Measurements from ENCODE around the gene TMEM273.

The TMEM273 gene

DNA sequence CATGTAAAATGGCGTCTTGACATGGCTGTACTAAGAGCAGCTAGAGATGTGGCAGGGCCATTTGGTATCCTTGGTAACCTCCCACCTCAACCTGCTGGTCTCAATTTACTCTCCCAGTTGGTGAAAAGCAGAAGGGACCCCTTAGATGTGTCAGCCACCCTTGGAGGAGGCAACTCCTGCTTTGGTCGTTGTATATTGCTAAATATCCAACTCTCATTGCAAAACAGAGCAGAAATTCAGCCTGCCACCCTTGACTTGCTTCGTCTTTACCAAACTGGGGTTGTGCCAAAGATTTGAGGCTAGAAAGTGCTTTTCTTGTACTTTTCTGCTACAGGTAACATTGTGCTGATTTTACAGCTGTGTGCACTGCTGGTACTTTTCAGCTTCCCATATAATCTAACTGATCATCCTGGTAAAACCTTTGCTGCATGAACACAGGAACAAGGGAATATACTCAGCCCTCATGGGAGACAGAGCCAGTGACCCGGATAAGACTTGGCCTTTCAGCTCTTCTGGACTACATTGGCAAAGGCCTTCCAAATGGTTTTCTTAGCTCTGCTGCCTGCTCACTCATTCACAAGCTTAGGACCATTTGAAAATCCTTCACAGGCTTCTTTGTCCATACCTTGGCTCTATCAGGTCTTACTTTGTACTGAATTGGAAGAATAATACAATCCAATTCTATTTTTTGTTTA is 70.7 kb downstream of the TMEM273 start:
- Histone ChIP-seq H3K27ac (ENCODE audit: low read length) (no peak overlapping the region), H3K9me3 (ENCODE audit: control insufficient read depth in 1 of 2, low read length in 2 of 2) (no peaks in the 10 kb centered on the region), H3K27me3 (ENCODE audit: low read depth, low read length) (no peaks in the 10 kb centered on the region), H3K4me3 (ENCODE audit: low read depth in 1 of 2, low read length in 2 of 2) (no peak overlapping the region), H3K36me3 (ENCODE audit: control insufficient read depth in 1 of 2, insufficient read depth in 2 of 2, low read length in 2 of 2) (no peaks in the 10 kb centered on the region), H3K4me1 (ENCODE audit: control insufficient read depth in 1 of 2, insufficient read depth in 2 of 2, low read length in 2 of 2) (peaks cover 0 to 11% of the 10 kb centered on the region in 2 donors)

- Histone ChIP-seq H3K4me3 (ENCODE audit: low read depth in 1 of 2, low read length in 2 of 2) (no peak overlapping the region), H3K4me1 (ENCODE audit: control insufficient read depth in 1 of 2, insufficient read depth in 2 of 2, low read length in 2 of 2) (peaks cover 0 to 11% of the 10 kb centered on the region in 2 donors), H3K27me3 (ENCODE audit: low read depth, low read length) (no peaks in the 10 kb centered on the region), H3K9me3 (ENCODE audit: control insufficient read depth in 1 of 2, low read length in 2 of 2) (no peaks in the 10 kb centered on the region), H3K36me3 (ENCODE audit: control insufficient read depth in 1 of 2, insufficient read depth in 2 of 2, low read length in 2 of 2) (no peaks in the 10 kb centered on the region), H3K27ac (ENCODE audit: low read length) (no peak overlapping the region)
Observed at GRCh38 chr10:49116509-49117375, 71.4 kb downstream of the TMEM273 start.

DNA sequence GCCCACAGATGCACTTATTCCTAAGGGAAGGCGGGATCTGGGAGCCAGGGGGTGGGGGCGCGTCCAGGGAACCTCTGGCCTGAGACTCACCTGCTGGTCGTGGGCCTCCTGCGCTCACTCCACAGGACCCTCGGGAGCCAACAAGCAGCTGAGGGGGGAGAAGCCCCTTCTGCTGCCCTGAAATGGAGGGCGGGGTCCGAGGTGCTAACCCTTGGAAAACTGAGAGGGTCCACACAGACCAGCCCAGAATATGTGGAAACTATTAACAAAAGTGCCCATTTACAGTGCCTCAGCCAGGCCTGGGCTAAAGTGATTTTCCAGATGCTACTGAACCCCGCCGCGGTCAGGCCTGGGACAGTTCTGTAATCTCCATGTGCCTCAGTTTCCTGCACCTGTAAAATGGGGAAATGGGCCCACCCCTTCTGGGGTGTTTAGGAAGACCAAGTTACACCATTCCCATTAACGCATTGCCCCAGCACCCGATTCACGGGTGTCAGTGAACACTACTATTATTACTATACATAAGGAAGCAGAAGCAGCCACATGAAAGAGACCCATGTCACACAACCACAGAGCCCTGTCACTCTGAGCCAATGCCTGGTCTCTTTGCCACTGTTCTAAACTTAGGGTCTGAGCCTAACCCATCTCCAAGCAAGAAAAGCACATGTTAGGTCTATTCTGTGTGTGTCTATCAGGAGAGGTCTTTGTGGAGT is 72.2 kb downstream of the TMEM273 start:
- peaks cover 0 to 11% of the 10 kb centered on the region in 2 donors for H3K4me1 ChIP-seq (ENCODE audit: control insufficient read depth in 1 of 2, insufficient read depth in 2 of 2, low read length in 2 of 2)
- H3K9me3 ChIP-seq (ENCODE audit: control insufficient read depth in 1 of 2, low read length in 2 of 2) = no peaks in the 10 kb centered on the region
- peak overlapping the region in 1 of 2 donors; percentile 42 for H3K4me3 ChIP-seq (ENCODE audit: low read depth in 1 of 2, low read length in 2 of 2)
- H3K27ac ChIP-seq (ENCODE audit: low read length) = no peak overlapping the region
- no peaks in the 10 kb centered on the region for H3K27me3 ChIP-seq (ENCODE audit: low read depth, low read length)
- H3K36me3 ChIP-seq (ENCODE audit: control insufficient read depth in 1 of 2, insufficient read depth in 2 of 2, low read length in 2 of 2) = no peaks in the 10 kb centered on the region

DNA sequence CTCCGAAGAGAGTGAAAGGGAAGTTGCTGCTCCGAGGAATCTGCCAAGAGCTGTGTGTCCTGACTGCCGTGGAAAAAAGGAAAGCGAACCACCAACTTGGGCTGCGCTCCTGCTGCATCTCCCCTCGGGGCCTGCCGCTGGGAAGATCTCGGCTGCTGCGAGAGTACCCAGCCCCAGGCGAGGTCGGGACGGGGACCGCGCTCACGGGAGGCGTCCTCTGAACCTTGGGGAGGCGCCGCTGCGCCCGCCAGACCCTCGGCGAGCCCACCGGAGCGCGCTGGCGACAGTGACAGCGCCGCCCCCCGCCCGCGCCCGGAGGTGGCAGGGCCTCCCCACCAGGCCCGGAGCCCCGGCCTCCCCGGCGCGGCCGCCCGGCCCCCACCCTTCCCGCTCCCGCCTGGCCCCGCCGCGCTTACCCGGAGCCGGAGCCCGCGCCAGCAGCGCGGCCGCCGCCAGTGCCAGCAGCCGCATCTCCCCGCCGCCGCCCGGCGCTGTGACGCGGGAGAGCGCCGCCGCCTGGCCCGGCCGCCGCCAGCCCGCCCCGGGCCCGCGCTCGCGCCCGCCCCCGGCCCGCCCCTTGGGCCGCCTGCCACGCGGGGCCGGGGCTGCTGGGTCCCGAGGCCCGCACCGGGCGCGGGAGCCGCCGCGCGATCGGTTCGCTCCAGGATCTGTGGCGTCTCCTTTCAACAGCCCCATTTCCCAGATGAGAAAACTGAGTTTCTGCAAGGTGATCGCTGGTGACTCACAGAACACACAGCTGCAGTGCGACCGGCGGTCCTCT is 73.0 kb downstream of the TMEM273 start, which contains the start of gene VSTM4:
VSTM4 (minus strand) TSS at position 508 of the 781 bp plus-strand sequence; CDS start at position 471, 37 bp downstream.
- H3K9me3 ChIP-seq (ENCODE audit: control insufficient read depth in 1 of 2, low read length in 2 of 2) = no peaks in the 10 kb centered on the region

DNA sequence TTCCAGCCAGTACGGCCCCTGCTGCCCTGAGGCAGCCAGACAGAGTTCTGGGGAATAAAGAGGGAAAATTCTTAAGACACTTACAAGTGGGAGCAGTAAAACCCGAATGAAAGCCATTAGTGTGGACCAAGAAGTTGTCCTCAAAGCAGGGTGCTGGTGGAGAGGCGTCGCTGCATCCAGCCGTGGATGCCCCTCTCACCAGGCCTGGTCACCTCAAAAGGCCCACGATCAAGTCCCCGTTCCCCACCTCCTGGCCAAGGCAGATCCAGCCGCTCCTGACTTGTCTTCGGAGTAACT is 73.5 kb downstream of the TMEM273 start:
- Histone ChIP-seq H3K36me3 (ENCODE audit: control insufficient read depth in 1 of 2, insufficient read depth in 2 of 2, low read length in 2 of 2) (no peaks in the 10 kb centered on the region), H3K4me1 (ENCODE audit: control insufficient read depth in 1 of 2, insufficient read depth in 2 of 2, low read length in 2 of 2) (peaks cover 0 to 11% of the 10 kb centered on the region in 2 donors), H3K4me3 (ENCODE audit: low read depth in 1 of 2, low read length in 2 of 2) (peak overlapping the region; percentile 65 to 67), H3K27ac (ENCODE audit: low read length) (peak overlapping the region; percentile 29), H3K9me3 (ENCODE audit: control insufficient read depth in 1 of 2, low read length in 2 of 2) (no peaks in the 10 kb centered on the region), H3K27me3 (ENCODE audit: low read depth, low read length) (no peaks in the 10 kb centered on the region)

More for the DNA sequence above, 73.0 kb downstream of the TMEM273 start, which contains the start of gene VSTM4:
- H3K36me3 ChIP-seq (ENCODE audit: control insufficient read depth in 1 of 2, insufficient read depth in 2 of 2, low read length in 2 of 2) = no peaks in the 10 kb centered on the region
- no peaks in the 10 kb centered on the region for H3K27me3 ChIP-seq (ENCODE audit: low read depth, low read length)
- H3K4me3 ChIP-seq (ENCODE audit: low read depth in 1 of 2, low read length in 2 of 2) = peak within 1 kb of the TSS; percentile 65 to 67
- peak within 1 kb of the TSS; percentile 29 for H3K27ac ChIP-seq (ENCODE audit: low read length)
- peaks cover 0 to 11% of the 10 kb centered on the region in 2 donors for H3K4me1 ChIP-seq (ENCODE audit: control insufficient read depth in 1 of 2, insufficient read depth in 2 of 2, low read length in 2 of 2)

GRCh38 chr10:49113741-49114141 is 74.5 kb downstream of the TMEM273 start:
- no peaks in the 10 kb centered on the region for H3K27me3 ChIP-seq (ENCODE audit: low read depth, low read length)
- H3K36me3 ChIP-seq (ENCODE audit: control insufficient read depth in 1 of 2, insufficient read depth in 2 of 2, low read length in 2 of 2) = no peaks in the 10 kb centered on the region
- H3K27ac ChIP-seq (ENCODE audit: low read length) = no peak overlapping the region
- no peaks in the 10 kb centered on the region for H3K9me3 ChIP-seq (ENCODE audit: control insufficient read depth in 1 of 2, low read length in 2 of 2)
- H3K4me1 ChIP-seq (ENCODE audit: control insufficient read depth in 1 of 2, insufficient read depth in 2 of 2, low read length in 2 of 2) = peaks cover 0 to 11% of the 10 kb centered on the region in 2 donors
- H3K4me3 ChIP-seq (ENCODE audit: low read depth in 1 of 2, low read length in 2 of 2) = peak overlapping the region; percentile 65 to 67

GRCh38 chr10:49112851-49113250 is 75.3 kb downstream of the TMEM273 start:
- Histone ChIP-seq H3K4me1 (ENCODE audit: control insufficient read depth in 1 of 2, insufficient read depth in 2 of 2, low read length in 2 of 2) (peaks cover 0 to 11% of the 10 kb centered on the region in 2 donors), H3K36me3 (ENCODE audit: control insufficient read depth in 1 of 2, insufficient read depth in 2 of 2, low read length in 2 of 2) (no peaks in the 10 kb centered on the region), H3K27me3 (ENCODE audit: low read depth, low read length) (no peaks in the 10 kb centered on the region), H3K27ac (ENCODE audit: low read length) (no peak overlapping the region), H3K9me3 (ENCODE audit: control insufficient read depth in 1 of 2, low read length in 2 of 2) (no peaks in the 10 kb centered on the region), H3K4me3 (ENCODE audit: low read depth in 1 of 2, low read length in 2 of 2) (no peak overlapping the region)

GRCh38 chr10:49112098-49112497 is 76.1 kb downstream of the TMEM273 start:
- H3K27ac ChIP-seq (ENCODE audit: low read length) = no peak overlapping the region
- no peak overlapping the region for H3K4me3 ChIP-seq (ENCODE audit: low read depth in 1 of 2, low read length in 2 of 2)
- no peaks in the 10 kb centered on the region for H3K27me3 ChIP-seq (ENCODE audit: low read depth, low read length)
- H3K36me3 ChIP-seq (ENCODE audit: control insufficient read depth in 1 of 2, insufficient read depth in 2 of 2, low read length in 2 of 2) = no peaks in the 10 kb centered on the region
- H3K4me1 ChIP-seq (ENCODE audit: control insufficient read depth in 1 of 2, insufficient read depth in 2 of 2, low read length in 2 of 2) = peaks cover 0 to 11% of the 10 kb centered on the region in 2 donors
- no peaks in the 10 kb centered on the region for H3K9me3 ChIP-seq (ENCODE audit: control insufficient read depth in 1 of 2, low read length in 2 of 2)

- Histone ChIP-seq H3K4me3 (ENCODE audit: low read depth in 1 of 2, low read length in 2 of 2) (no peak overlapping the region), H3K27ac (ENCODE audit: low read length) (no peak overlapping the region), H3K27me3 (ENCODE audit: low read depth, low read length) (no peaks in the 10 kb centered on the region), H3K4me1 (ENCODE audit: control insufficient read depth in 1 of 2, insufficient read depth in 2 of 2, low read length in 2 of 2) (peaks cover 6 to 18% of the 10 kb centered on the region in 2 donors), H3K36me3 (ENCODE audit: control insufficient read depth in 1 of 2, insufficient read depth in 2 of 2, low read length in 2 of 2) (no peaks in the 10 kb centered on the region), H3K9me3 (ENCODE audit: control insufficient read depth in 1 of 2, low read length in 2 of 2) (no peaks in the 10 kb centered on the region)
Observed at GRCh38 chr10:49111320-49111698, 76.9 kb downstream of the TMEM273 start.

DNA sequence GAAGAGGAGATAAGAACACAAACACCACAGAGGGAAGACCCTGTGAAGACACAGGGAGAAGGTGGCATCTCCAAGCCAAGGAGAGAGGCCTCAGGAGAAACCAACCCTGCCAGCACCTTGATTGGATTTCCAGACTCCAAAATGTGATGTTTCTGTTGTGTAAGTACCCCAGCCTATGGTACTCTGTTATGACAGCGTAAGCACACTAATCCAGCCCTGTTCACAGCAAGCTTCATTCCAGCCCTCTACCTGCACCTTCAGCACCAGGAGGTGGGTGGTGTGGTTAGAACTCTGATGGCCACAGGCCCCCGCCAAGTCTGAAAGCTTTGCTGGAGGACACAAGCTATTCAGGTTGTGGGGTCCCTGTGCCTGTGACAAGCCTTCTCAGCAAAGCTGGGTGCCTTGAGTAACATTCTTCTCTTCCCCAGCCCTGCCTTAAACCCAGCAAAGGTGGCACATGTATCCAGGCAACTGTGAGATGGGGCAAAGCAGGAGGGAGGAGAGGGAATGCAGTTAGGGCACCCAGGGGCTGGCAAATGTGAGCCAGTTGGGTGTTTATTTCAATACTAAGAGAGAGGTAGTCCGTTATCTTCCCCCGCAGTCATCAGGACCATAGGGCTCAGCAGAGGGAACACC is 77.4 kb downstream of the TMEM273 start:
- Histone ChIP-seq H3K4me3 (ENCODE audit: low read depth in 1 of 2, low read length in 2 of 2) (no peak overlapping the region), H3K9me3 (ENCODE audit: control insufficient read depth in 1 of 2, low read length in 2 of 2) (no peaks in the 10 kb centered on the region), H3K36me3 (ENCODE audit: control insufficient read depth in 1 of 2, insufficient read depth in 2 of 2, low read length in 2 of 2) (no peaks in the 10 kb centered on the region), H3K27ac (ENCODE audit: low read length) (no peak overlapping the region), H3K4me1 (ENCODE audit: control insufficient read depth in 1 of 2, insufficient read depth in 2 of 2, low read length in 2 of 2) (peaks cover 9 to 22% of the 10 kb centered on the region in 2 donors), H3K27me3 (ENCODE audit: low read depth, low read length) (no peaks in the 10 kb centered on the region)
